ENCODE measurements around the gene CHCHD1. TPM values are rescaled to one million over a fixed set of nuclear protein-coding genes. Genes with fewer than 3 reads are reported as not detected.

Gene CHCHD1
- polyA plus RNA-seq, 2 of the 4 experiments (the other 2 are of a cell fraction) = 75.4 to 80.6 TPM

- TF ChIP-seq HEYL (CRISPR knock-in tag; IDR thresholded peaks at IDR 0.05) (no peak), ZFP36 (IDR thresholded peaks at IDR 0.05; ENCODE audit: borderline replicate concordance, partially characterized antibody) (no peak), REST (IDR thresholded peaks at IDR 0.05) (peak; percentile 26; the same call in 1 of the 2 replicates), FOSB (CRISPR knock-in tag; IDR thresholded peaks at IDR 0.05) (no peak; the same call in 1 of the 2 replicates), MAZ (IDR thresholded peaks at IDR 0.05; ENCODE audit: borderline replicate concordance, low read depth, low read length) (peak; percentile 88; the same call in 1 of the 2 replicates), CTCF (IDR thresholded peaks at IDR 0.05) (no peak), CBX8 (IDR thresholded peaks at IDR 0.05) (no peak), POLR2AphosphoS2 (conservative IDR thresholded peaks at IDR 0.05; ENCODE audit: low read length) (no peak), ZC3H11A (IDR thresholded peaks at IDR 0.05) (no peak), BCL3 (IDR thresholded peaks at IDR 0.05) (peak; percentile 65), RAD21 (conservative IDR thresholded peaks at IDR 0.05 in 1 of 2, IDR thresholded peaks at IDR 0.05 in 1 of 2) (no peak), KDM5A (IDR thresholded peaks at IDR 0.05) (0 out of 2 replicates have a peak, but pooled peaks have one; percentile 2), FOXS1 (CRISPR knock-in tag; IDR thresholded peaks at IDR 0.05) (peak; percentile 31; the same call in 1 of the 2 replicates), RCOR1 (IDR thresholded peaks at IDR 0.05; ENCODE audit: low read depth, low read length) (no peak), HOXA7 (CRISPR knock-in tag; IDR thresholded peaks at IDR 0.05) (peak; percentile 65; the same call in 1 of the 2 replicates), GATA3 (IDR thresholded peaks at IDR 0.05; ENCODE audit: borderline replicate concordance) (peak; percentile 10; the same call in 1 of the 2 replicates), E2F6 (IDR thresholded peaks at IDR 0.05; ENCODE audit: borderline replicate concordance, low read depth) (0 out of 2 replicates have a peak, but pooled peaks have one; percentile 13), NFE2L2 (conservative IDR thresholded peaks at IDR 0.05; ENCODE audit: low read length) (no peak), RNF2 (IDR thresholded peaks at IDR 0.05; ENCODE audit: borderline replicate concordance, low read depth) (no peak), HDAC2 (IDR thresholded peaks at IDR 0.05) (no peak), MAFK (IDR thresholded peaks at IDR 0.05; ENCODE audit: partially characterized antibody) (peak; percentile 97), BHLHE40 (IDR thresholded peaks at IDR 0.05; ENCODE audit: low read depth, low read length) (no peak), HOXB13 (CRISPR knock-in tag; IDR thresholded peaks at IDR 0.05; ENCODE audit: low read depth) (no peak), CHD4 (IDR thresholded peaks at IDR 0.05; ENCODE audit: borderline replicate concordance) (no peak), EP300 (IDR thresholded peaks at IDR 0.05) (no peak), HES2 (IDR thresholded peaks at IDR 0.05) (no peak)
These were observed 37.8 kb upstream of the CHCHD1 start, which contains the start of gene SEC24C (continued) for GRCh38 chr10:73743905-73744663.

All from A549 (cell line).